ENCODE data around the gene EPHB1.

Gene EPHB1

GRCh38 chr3:135235541-135235940 is 440.5 kb downstream of the EPHB1 start:
- Histone ChIP-seq H3K27ac (ENCODE audit: insufficient read depth, low read depth, low read length, poor library complexity, severe bottlenecking) (no peak overlapping the region), H3K36me3 (ENCODE audit: control insufficient read depth, insufficient read depth, low read length) (no peaks in the 10 kb centered on the region), H3K4me1 (ENCODE audit: control insufficient read depth, insufficient read depth, low read length) (peaks cover 20% of the 10 kb centered on the region), H3K4me3 (ENCODE audit: insufficient read depth, low read depth, low read length) (no peak overlapping the region), H3K27me3 (ENCODE audit: control insufficient read depth, insufficient read depth, low read length, poor library complexity, severe bottlenecking) (no peaks in the 10 kb centered on the region), H3K9me3 (ENCODE audit: control insufficient read depth, low read length) (peaks cover 2% of the 10 kb centered on the region)
- WGBS, 2 experiments: 85 to 90% methylated on average over 5 of the region's 5 CpGs

GRCh38 chr3:135237371-135238143 is 442.5 kb downstream of the EPHB1 start:
- no peaks in the 10 kb centered on the region for H3K27me3 ChIP-seq (ENCODE audit: control insufficient read depth, insufficient read depth, low read length, poor library complexity, severe bottlenecking)
- no peak overlapping the region for H3K4me3 ChIP-seq (ENCODE audit: insufficient read depth, low read depth, low read length)
- WGBS, 2 experiments: 57 to 70% methylated on average over 3 of the region's 3 CpGs
- no peaks in the 10 kb centered on the region for H3K36me3 ChIP-seq (ENCODE audit: control insufficient read depth, insufficient read depth, low read length)
- H3K4me1 ChIP-seq (ENCODE audit: control insufficient read depth, insufficient read depth, low read length): peaks cover 13% of the 10 kb centered on the region
- H3K27ac ChIP-seq (ENCODE audit: insufficient read depth, low read depth, low read length, poor library complexity, severe bottlenecking): no peak overlapping the region
- peaks cover 2% of the 10 kb centered on the region for H3K9me3 ChIP-seq (ENCODE audit: control insufficient read depth, low read length)

GRCh38 chr3:135238236-135238830 is 443.3 kb downstream of the EPHB1 start:
- 46 to 61% methylated on average over 4 of the region's 4 CpGs for WGBS, 2 experiments
- Histone ChIP-seq H3K9me3 (ENCODE audit: control insufficient read depth, low read length) (peaks cover 2% of the 10 kb centered on the region), H3K27me3 (ENCODE audit: control insufficient read depth, insufficient read depth, low read length, poor library complexity, severe bottlenecking) (no peaks in the 10 kb centered on the region), H3K4me1 (ENCODE audit: control insufficient read depth, insufficient read depth, low read length) (peaks cover 13% of the 10 kb centered on the region), H3K36me3 (ENCODE audit: control insufficient read depth, insufficient read depth, low read length) (no peaks in the 10 kb centered on the region), H3K27ac (ENCODE audit: insufficient read depth, low read depth, low read length, poor library complexity, severe bottlenecking) (no peak overlapping the region), H3K4me3 (ENCODE audit: insufficient read depth, low read depth, low read length) (no peak overlapping the region)

- WGBS, 2 experiments: 82 to 83% methylated on average over 6 of the region's 6 CpGs
- Histone ChIP-seq H3K9me3 (ENCODE audit: control insufficient read depth, low read length) (no peaks in the 10 kb centered on the region), H3K4me3 (ENCODE audit: insufficient read depth, low read depth, low read length) (no peak overlapping the region), H3K4me1 (ENCODE audit: control insufficient read depth, insufficient read depth, low read length) (peaks cover 13% of the 10 kb centered on the region), H3K36me3 (ENCODE audit: control insufficient read depth, insufficient read depth, low read length) (no peaks in the 10 kb centered on the region), H3K27me3 (ENCODE audit: control insufficient read depth, insufficient read depth, low read length, poor library complexity, severe bottlenecking) (no peaks in the 10 kb centered on the region), H3K27ac (ENCODE audit: insufficient read depth, low read depth, low read length, poor library complexity, severe bottlenecking) (no peak overlapping the region)
Measured at GRCh38 chr3:135238871-135239614, 444.0 kb downstream of the EPHB1 start.

- peaks cover 13% of the 10 kb centered on the region for H3K4me1 ChIP-seq (ENCODE audit: control insufficient read depth, insufficient read depth, low read length)
- H3K9me3 ChIP-seq (ENCODE audit: control insufficient read depth, low read length): no peaks in the 10 kb centered on the region
- 77 to 92% methylated on average over 1 of the region's 1 CpG for WGBS, 2 experiments
- H3K4me3 ChIP-seq (ENCODE audit: insufficient read depth, low read depth, low read length): no peak overlapping the region
- H3K36me3 ChIP-seq (ENCODE audit: control insufficient read depth, insufficient read depth, low read length): no peaks in the 10 kb centered on the region
- H3K27ac ChIP-seq (ENCODE audit: insufficient read depth, low read depth, low read length, poor library complexity, severe bottlenecking): no peak overlapping the region
- H3K27me3 ChIP-seq (ENCODE audit: control insufficient read depth, insufficient read depth, low read length, poor library complexity, severe bottlenecking): no peaks in the 10 kb centered on the region
Measured at GRCh38 chr3:135239615-135239884, 444.5 kb downstream of the EPHB1 start.

GRCh38 chr3:135240426-135240825 is 445.4 kb downstream of the EPHB1 start:
- no peaks in the 10 kb centered on the region for H3K27me3 ChIP-seq (ENCODE audit: control insufficient read depth, insufficient read depth, low read length, poor library complexity, severe bottlenecking)
- peaks cover 13% of the 10 kb centered on the region for H3K4me1 ChIP-seq (ENCODE audit: control insufficient read depth, insufficient read depth, low read length)
- no peak overlapping the region for H3K27ac ChIP-seq (ENCODE audit: insufficient read depth, low read depth, low read length, poor library complexity, severe bottlenecking)

GRCh38 chr3:135242285-135242684 is 447.2 kb downstream of the EPHB1 start:
- 94 to 95% methylated on average over 2 of the region's 2 CpGs for WGBS, 2 experiments
- Histone ChIP-seq H3K27ac (ENCODE audit: insufficient read depth, low read depth, low read length, poor library complexity, severe bottlenecking) (no peak overlapping the region), H3K36me3 (ENCODE audit: control insufficient read depth, insufficient read depth, low read length) (no peaks in the 10 kb centered on the region), H3K4me1 (ENCODE audit: control insufficient read depth, insufficient read depth, low read length) (peaks cover 13% of the 10 kb centered on the region), H3K9me3 (ENCODE audit: control insufficient read depth, low read length) (no peaks in the 10 kb centered on the region), H3K4me3 (ENCODE audit: insufficient read depth, low read depth, low read length) (no peak overlapping the region), H3K27me3 (ENCODE audit: control insufficient read depth, insufficient read depth, low read length, poor library complexity, severe bottlenecking) (no peaks in the 10 kb centered on the region)

More at GRCh38 chr3:135240426-135240825, 445.4 kb downstream of the EPHB1 start:
- H3K36me3 ChIP-seq (ENCODE audit: control insufficient read depth, insufficient read depth, low read length): no peaks in the 10 kb centered on the region
- no peaks in the 10 kb centered on the region for H3K9me3 ChIP-seq (ENCODE audit: control insufficient read depth, low read length)
- no peak overlapping the region for H3K4me3 ChIP-seq (ENCODE audit: insufficient read depth, low read depth, low read length)

GRCh38 chr3:135243616-135244015 is 448.6 kb downstream of the EPHB1 start:
- Histone ChIP-seq H3K4me1 (ENCODE audit: control insufficient read depth, insufficient read depth, low read length) (peaks cover 4% of the 10 kb centered on the region), H3K9me3 (ENCODE audit: control insufficient read depth, low read length) (no peaks in the 10 kb centered on the region), H3K4me3 (ENCODE audit: insufficient read depth, low read depth, low read length) (no peak overlapping the region), H3K36me3 (ENCODE audit: control insufficient read depth, insufficient read depth, low read length) (no peaks in the 10 kb centered on the region), H3K27me3 (ENCODE audit: control insufficient read depth, insufficient read depth, low read length, poor library complexity, severe bottlenecking) (no peaks in the 10 kb centered on the region), H3K27ac (ENCODE audit: insufficient read depth, low read depth, low read length, poor library complexity, severe bottlenecking) (no peak overlapping the region)
- 86 to 91% methylated on average over 3 of the region's 3 CpGs for WGBS, 2 experiments

GRCh38 chr3:135246027-135246426 is 451.0 kb downstream of the EPHB1 start:
- WGBS, 2 experiments: 94 to 100% methylated on average over 1 of the region's 1 CpG
- H3K27ac ChIP-seq (ENCODE audit: insufficient read depth, low read depth, low read length, poor library complexity, severe bottlenecking): no peak overlapping the region
- H3K36me3 ChIP-seq (ENCODE audit: control insufficient read depth, insufficient read depth, low read length): no peaks in the 10 kb centered on the region
- H3K4me1 ChIP-seq (ENCODE audit: control insufficient read depth, insufficient read depth, low read length): no peaks in the 10 kb centered on the region
- H3K9me3 ChIP-seq (ENCODE audit: control insufficient read depth, low read length): no peaks in the 10 kb centered on the region
- no peaks in the 10 kb centered on the region for H3K27me3 ChIP-seq (ENCODE audit: control insufficient read depth, insufficient read depth, low read length, poor library complexity, severe bottlenecking)
- H3K4me3 ChIP-seq (ENCODE audit: insufficient read depth, low read depth, low read length): no peak overlapping the region

GRCh38 chr3:135248213-135248612 is 453.2 kb downstream of the EPHB1 start:
- WGBS, 2 experiments: 87 to 88% methylated on average over 12 of the region's 12 CpGs
- Histone ChIP-seq H3K4me1 (ENCODE audit: control insufficient read depth, insufficient read depth, low read length) (no peaks in the 10 kb centered on the region), H3K27me3 (ENCODE audit: control insufficient read depth, insufficient read depth, low read length, poor library complexity, severe bottlenecking) (no peaks in the 10 kb centered on the region), H3K4me3 (ENCODE audit: insufficient read depth, low read depth, low read length) (no peak overlapping the region), H3K9me3 (ENCODE audit: control insufficient read depth, low read length) (no peaks in the 10 kb centered on the region), H3K36me3 (ENCODE audit: control insufficient read depth, insufficient read depth, low read length) (no peaks in the 10 kb centered on the region), H3K27ac (ENCODE audit: insufficient read depth, low read depth, low read length, poor library complexity, severe bottlenecking) (no peak overlapping the region)
